GM21367 (cell line): Measurements from ENCODE around the gene SLC17A5.
"Not testable (repeated sequence)": the region's sequence is repeated elsewhere in the genome, so short reads cannot be mapped to it uniquely, and the experiment has no call there.

ENCODE experiments used
- ATAC-seq: cut with Tn5 transposase; IDR thresholded peaks from one replicate; pipeline ENCODE4 v1.9.1; 2021; ENCODE audit not compliant: unreplicated experiment

The SLC17A5 gene

DNA sequence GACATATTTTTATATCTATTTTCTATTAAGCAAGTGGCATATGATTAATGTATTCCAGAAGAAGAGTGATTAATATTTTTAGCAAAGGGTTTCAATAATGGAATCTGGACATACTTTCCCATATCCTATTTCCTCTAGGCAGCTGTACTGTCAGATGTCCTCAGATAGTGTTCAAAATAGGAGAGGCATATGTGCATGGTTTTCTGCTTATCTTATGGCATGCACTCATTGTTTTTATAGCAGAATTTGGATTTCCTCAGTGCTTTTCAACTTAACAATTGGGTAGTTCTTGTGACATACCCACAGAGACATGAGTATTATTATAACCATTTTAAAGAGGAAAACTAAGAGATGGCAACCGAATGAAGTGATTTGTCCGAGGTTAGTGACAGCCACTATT lies 12.6 kb upstream of the SLC17A5 start:
- ATAC-seq, result no peak

- ATAC-seq, result no peak
These were observed 12.0 kb upstream of the SLC17A5 start for GRCh38 chr6:73665686-73666319.

- no peak for ATAC-seq
These were observed 10.9 kb upstream of the SLC17A5 start for GRCh38 chr6:73664701-73665100.

DNA sequence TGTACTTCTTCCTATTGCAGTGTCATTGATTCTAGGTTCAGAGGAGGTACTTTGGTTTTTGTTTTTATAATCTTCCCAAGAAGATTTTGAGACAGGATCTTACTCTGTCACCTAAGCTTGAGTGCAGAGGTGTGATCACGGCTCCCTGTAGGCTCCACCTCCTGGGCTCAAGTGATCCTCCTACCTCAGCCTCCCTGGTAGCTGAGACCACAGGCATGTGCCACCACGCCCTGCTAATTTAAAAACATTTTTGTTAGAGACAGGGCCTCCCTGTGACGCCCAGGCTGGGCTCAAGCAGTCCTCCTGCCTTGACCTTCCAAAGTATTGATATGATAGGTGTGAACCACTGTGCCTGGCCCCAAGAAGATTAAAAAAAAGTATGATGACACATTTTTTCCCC lies 3.4 kb upstream of the SLC17A5 start:
- no peak for ATAC-seq

GRCh38 chr6:73656531-73657145 lies 2.8 kb upstream of the SLC17A5 start:
- ATAC-seq, result no peak

DNA sequence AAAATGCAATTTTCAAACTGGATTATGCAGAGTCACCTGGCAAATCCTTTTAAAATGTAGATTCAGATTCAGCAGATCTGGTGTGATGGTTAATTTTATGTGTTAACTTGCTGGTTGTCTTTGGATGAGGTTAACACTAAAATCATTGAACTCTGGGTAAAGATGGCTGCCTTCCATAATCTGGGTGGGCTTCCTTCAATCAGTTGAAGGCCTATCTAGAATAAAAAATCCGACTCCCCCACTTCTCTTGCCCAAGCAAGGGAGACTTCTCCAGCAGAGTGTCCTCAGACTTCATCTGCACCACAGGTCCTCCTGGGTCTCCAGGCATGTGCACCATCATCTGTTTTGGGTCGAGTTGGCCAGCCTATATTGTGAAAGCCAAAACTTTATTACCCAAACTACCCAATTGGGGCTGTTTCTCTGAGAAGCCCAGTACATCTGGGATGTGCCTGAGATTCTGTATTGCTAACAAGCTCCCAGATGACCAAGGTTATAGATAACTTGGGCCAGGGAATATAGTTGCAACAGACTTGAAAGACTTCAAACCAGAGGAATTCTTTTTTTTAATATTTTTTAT lies 1.6 kb upstream of the SLC17A5 start:
- ATAC-seq, result no peak

- ATAC-seq, result peak; percentile 38
These were observed 888 bp downstream of the SLC17A5 start for GRCh38 chr6:73652637-73653570.

- no peak for ATAC-seq
These were observed 4.0 kb downstream of the SLC17A5 start for GRCh38 chr6:73649783-73650182.

DNA sequence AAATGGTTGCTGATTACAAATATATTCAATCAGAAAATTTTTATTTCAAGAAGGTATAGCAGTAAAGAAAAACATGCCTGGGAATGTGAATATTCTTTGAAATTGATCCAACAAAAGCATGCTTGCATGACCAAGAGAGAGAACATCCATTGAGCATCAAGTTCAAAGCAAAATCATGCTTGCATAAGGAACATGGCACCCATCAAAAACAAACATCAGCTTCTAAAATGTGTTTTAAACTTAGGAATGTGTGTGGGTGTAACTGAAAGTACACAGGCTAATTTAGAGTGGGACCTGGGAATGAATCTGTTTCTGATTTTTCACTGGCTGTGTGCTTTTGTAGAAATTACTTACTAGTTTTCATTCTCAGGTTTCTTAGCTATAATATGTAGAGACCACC lies 5.6 kb downstream of the SLC17A5 start:
- no peak for ATAC-seq

GRCh38 chr6:73644941-73645591 lies 8.7 kb downstream of the SLC17A5 start:
- no peak for ATAC-seq

GRCh38 chr6:73644030-73644429 lies 9.8 kb downstream of the SLC17A5 start:
- ATAC-seq, result no peak

GRCh38 chr6:73642530-73642929 lies 11.3 kb downstream of the SLC17A5 start:
- no peak for ATAC-seq

DNA sequence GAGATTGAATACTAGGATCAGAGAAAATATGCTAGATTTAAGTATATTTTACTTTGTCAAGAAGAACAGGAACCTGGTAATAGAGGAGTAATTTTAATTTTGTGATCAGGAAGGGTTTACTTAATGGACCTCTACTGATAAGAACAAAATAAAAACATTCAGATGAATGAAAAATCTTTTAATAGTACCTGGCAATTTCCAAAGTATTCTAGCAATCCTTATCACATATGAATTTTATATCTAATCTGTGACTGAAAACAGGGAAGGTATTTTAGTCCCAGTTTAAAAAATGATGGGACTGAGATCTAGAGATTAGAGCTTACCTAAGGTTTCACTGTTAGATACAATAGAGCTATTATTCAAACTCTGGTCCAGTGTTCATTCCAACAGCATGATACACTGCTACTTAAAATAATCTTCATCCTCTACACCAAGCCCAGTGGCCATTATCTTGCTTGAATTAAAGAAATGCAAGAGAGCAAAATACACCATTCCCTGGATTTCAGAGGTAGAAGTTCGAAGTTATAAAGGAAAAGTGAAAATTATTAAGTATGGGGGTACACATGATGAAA lies 13.5 kb downstream of the SLC17A5 start:
- ATAC-seq, result no peak

DNA sequence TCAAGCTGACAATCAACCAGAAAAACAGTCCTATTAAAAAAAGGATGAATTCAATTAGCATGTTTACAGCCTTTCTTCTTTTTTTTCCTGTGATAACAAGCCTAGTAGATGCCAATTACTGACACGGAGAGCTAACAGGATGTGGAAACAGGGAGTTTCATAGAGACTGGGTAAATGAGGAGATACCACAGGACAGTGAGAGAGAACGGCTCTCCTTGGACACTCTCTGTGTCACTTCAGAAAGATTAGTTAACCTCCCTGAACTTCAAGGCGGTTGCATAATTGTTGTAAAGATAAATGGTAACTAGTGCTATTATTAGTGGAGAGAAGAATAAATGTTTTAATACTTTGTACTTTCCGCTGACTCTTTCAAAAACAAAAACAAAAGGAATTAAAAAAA lies 14.8 kb downstream of the SLC17A5 start:
- no peak for ATAC-seq

DNA sequence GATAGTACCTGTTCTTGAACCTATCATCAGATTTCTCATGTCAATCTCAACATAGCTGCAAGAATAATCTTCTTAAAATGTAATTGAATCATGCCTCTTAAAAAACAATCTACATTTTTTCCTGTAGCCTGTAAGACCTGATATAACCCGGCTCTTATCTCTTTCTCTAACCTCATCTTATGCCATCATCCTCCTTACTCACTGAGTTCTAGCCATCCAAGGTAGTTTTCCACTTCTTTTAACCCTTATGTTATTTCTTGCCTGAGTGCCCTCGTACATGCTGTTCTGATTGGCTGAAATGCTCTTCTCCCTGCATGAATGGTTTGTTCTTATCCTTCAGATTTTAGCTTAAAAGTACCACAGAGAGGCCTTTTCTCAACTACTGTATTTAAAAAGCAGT lies 16.4 kb downstream of the SLC17A5 start:
- ATAC-seq, result no peak

- ATAC-seq, result no peak
These were observed 17.7 kb downstream of the SLC17A5 start for GRCh38 chr6:73636048-73636447.

DNA sequence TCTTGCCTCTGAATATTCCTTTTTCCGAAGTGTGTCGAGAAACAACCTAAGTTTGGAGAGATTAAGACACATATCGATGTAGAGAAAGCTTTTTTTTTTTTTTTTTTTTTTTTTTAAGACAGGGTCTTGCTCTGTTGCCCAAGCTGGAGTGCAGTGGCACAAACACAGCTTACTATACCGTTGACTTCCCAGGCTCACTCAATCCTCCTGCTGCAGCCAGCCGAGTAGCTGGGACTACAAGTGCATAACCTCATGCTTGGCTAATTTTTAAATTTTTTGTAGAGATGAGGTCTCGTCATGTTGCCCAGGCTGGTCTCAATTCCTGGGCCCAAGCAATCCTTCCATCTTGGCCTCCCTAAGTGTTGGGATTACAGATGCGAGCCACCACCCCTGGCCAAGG lies 21.4 kb downstream of the SLC17A5 start:
- no peak for ATAC-seq

- no peak for ATAC-seq
These were observed 21.9 kb downstream of the SLC17A5 start for GRCh38 chr6:73631849-73632248.

DNA sequence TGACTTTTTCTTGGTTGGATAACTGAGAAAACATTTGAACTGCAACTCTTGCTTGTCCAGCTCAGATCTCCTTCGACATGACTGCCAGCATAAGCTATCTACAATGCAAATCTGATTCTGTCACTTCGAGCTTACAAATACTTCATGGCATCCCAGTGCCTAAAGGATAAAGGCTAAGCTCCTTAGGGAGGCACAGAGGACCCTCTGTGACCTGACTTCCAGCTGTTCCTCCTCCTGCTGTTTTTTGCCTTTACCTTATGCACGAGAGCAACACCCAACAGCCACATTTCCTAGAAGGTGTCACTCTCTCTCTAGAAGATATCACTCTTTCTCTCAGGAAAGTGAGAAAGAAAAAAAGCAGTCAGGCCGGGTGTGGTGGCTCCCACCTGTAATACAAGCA lies 23.4 kb downstream of the SLC17A5 start:
- no peak for ATAC-seq

- no peak for ATAC-seq
These were observed 28.9 kb downstream of the SLC17A5 start for GRCh38 chr6:73624896-73625295.

- ATAC-seq, result not testable (repeated sequence)
These were observed 30.3 kb downstream of the SLC17A5 start for GRCh38 chr6:73623480-73623879.
